ENCODE measurements around the gene AXIN1. TPM values are rescaled to one million over a fixed set of nuclear protein-coding genes. Genes with fewer than 3 reads are reported as not detected.

AXIN1 gene
- total and polyA plus RNA-seq, 9 donors, result 3.7 to 27.2 (median 23.0) TPM

DNA sequence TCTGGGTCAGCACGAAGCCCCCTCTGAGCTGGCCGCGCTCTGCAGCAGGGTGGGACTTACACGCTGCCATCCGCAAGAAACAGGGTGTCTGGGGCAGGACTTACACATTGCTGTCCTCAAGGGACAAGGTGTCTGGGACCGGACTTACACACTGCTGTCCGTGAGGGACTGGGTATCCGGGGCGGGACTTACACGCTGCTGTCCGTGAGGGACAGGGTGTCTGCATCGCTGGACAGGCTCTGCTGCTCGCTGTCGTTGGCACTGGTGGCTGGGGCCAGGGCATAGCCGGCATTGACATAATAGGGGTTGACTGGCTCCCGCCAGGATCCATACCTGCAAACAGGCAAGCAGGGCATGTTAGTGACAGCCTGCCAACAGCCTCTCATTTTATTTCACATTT, 38.2 kb downstream of the AXIN1 start:
- no peaks in the 10 kb centered on the region for H3K4me1 ChIP-seq (ENCODE audit: insufficient read depth)
- no peaks in the 10 kb centered on the region for H3K27me3 ChIP-seq
- no peaks in the 10 kb centered on the region for H3K36me3 ChIP-seq
- 93 to 97% (median 93%) methylated on average over 16 of the region's 16 CpGs for WGBS, 3 donors
- no peak for DNase-seq
- H3K4me3 ChIP-seq, result no peak overlapping the region
- H3K9me3 ChIP-seq, result no peaks in the 10 kb centered on the region
- no peak overlapping the region for H3K27ac ChIP-seq
- TF ChIP-seq, protein P1, sequence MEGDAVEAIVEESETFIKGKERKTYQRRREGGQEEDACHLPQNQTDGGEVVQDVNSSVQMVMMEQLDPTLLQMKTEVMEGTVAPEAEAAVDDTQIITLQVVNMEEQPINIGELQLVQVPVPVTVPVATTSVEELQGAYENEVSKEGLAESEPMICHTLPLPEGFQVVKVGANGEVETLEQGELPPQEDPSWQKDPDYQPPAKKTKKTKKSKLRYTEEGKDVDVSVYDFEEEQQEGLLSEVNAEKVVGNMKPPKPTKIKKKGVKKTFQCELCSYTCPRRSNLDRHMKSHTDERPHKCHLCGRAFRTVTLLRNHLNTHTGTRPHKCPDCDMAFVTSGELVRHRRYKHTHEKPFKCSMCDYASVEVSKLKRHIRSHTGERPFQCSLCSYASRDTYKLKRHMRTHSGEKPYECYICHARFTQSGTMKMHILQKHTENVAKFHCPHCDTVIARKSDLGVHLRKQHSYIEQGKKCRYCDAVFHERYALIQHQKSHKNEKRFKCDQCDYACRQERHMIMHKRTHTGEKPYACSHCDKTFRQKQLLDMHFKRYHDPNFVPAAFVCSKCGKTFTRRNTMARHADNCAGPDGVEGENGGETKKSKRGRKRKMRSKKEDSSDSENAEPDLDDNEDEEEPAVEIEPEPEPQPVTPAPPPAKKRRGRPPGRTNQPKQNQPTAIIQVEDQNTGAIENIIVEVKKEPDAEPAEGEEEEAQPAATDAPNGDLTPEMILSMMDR (IDR thresholded peaks at IDR 0.05), result no peak
- no peak for TF ChIP-seq POLR2A (IDR thresholded peaks at IDR 0.05)
- TF ChIP-seq EP300 (IDR thresholded peaks at IDR 0.05), result no peak
- intact Hi-C loops (cut with DNase I), result no loop called here

DNA sequence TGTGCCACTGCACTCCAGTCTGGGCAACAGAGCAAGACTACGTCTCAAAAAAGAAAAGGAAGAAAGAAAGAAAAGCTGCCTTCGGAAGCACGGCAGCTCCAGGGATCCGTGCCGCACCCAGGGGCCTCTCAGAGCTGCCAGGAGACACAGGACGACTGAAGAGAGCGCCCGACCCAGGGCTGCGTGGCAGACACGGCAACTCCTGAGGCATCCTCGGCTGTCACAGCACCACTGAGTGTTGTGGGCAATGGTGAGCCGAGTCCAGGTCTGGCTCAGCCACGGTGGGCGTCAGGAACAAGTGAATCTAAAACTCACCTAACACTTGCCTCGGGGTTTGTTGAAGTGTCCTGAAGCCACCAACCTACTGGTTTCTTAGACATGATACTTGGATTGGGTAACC, 40.8 kb downstream of the AXIN1 start:
- no peaks in the 10 kb centered on the region for H3K9me3 ChIP-seq
- 94 to 96% (median 94%) methylated on average over 15 of the region's 15 CpGs for WGBS, 3 donors
- no peak overlapping the region for H3K4me3 ChIP-seq
- TF ChIP-seq, protein P1 (IDR thresholded peaks at IDR 0.05), result no peak
- TF ChIP-seq POLR2A (IDR thresholded peaks at IDR 0.05), result no peak
- TF ChIP-seq EP300 (IDR thresholded peaks at IDR 0.05), result no peak
- H3K27ac ChIP-seq, result no peak overlapping the region
- no peaks in the 10 kb centered on the region for H3K36me3 ChIP-seq
- intact Hi-C loops (cut with DNase I), result no loop called here
- no peak for DNase-seq
- H3K4me1 ChIP-seq (ENCODE audit: insufficient read depth), result no peaks in the 10 kb centered on the region
- no peaks in the 10 kb centered on the region for H3K27me3 ChIP-seq

DNA sequence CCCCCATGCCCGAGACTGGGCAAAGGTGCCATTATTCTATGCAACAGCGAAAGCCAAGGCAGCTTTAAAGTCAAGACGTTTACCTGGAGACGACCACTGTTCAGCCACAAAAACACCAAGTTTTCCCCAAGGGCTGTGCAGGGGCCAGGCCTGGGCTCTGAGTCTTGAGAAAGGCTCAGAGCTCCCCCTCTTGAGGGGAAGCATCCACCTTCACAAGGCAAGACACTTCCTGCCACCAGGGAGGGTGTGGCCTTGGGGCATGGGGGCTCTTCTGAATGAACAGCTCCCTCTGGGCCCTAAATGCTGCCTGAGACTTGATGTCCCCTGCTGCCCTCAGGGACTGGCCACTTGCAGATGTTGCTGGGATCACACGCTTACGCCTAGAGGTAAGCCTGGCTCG, 43.0 kb downstream of the AXIN1 start:
- Histone ChIP-seq H3K4me3 (no peak overlapping the region), H3K27ac (no peak overlapping the region), H3K36me3 (no peaks in the 10 kb centered on the region), H3K27me3 (no peaks in the 10 kb centered on the region), H3K4me1 (ENCODE audit: insufficient read depth) (peaks cover 5% of the 10 kb centered on the region), H3K9me3 (no peaks in the 10 kb centered on the region)
- DNase-seq, result no peak
- 74 to 88% (median 83%) methylated on average over 7 of the region's 7 CpGs for WGBS, 3 donors
- TF ChIP-seq, protein P1 (IDR thresholded peaks at IDR 0.05), result no peak
- TF ChIP-seq EP300 (IDR thresholded peaks at IDR 0.05) (no peak), POLR2A (IDR thresholded peaks at IDR 0.05) (no peak)
- intact Hi-C loops (cut with DNase I), result no loop called here

DNA sequence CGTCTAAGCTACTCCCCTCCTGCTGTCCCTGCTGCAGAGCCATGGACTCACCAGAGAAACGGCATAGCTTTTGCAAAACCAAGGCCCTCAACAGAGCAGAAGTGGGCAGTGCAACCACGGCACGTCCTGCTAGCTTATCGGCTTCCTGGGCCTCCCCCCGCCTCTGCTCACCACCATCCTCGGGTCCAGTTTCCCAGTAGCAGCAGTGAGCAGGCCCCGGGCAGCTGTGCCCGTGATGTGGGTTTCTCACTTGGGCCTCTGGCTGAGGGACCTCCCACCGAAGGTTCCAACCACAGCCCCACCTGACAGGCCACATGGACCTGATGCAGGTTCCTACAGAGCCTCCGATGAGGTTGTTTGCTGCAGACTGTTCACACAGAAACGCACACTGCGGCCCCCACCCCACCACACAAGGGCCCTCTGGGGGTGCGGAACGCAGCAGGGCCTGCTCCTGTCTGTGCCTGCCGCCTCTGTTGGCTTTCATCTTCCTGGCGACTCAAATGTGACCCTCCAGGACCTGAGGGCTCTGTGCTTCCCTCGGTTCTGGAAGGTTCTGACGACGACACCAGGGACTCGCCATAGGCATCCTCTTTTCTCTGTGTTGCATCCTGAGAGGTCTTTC, 44.7 kb downstream of the AXIN1 start:
- TF ChIP-seq, protein P1 (IDR thresholded peaks at IDR 0.05), result no peak
- no peak for TF ChIP-seq POLR2A (IDR thresholded peaks at IDR 0.05)
- no peak for TF ChIP-seq EP300 (IDR thresholded peaks at IDR 0.05)
- Histone ChIP-seq H3K27me3 (no peaks in the 10 kb centered on the region), H3K4me1 (ENCODE audit: insufficient read depth) (peaks cover 5% of the 10 kb centered on the region), H3K36me3 (no peaks in the 10 kb centered on the region), H3K9me3 (no peaks in the 10 kb centered on the region), H3K4me3 (no peak overlapping the region), H3K27ac (no peak overlapping the region)
- 87 to 93% (median 90%) methylated on average over 21 of the region's 21 CpGs for WGBS, 3 donors
- no peak for DNase-seq
- intact Hi-C loops (cut with DNase I), result no loop called here
